ENCODE results near the gene SLC24A4. TPM values are rescaled to one million over a fixed set of nuclear protein-coding genes. Genes with fewer than 3 reads are reported as not detected.

The SLC24A4 gene
- total and polyA plus RNA-seq, 2 of the 4 experiments (the other 2 are of a cell fraction) = not detected

DNA sequence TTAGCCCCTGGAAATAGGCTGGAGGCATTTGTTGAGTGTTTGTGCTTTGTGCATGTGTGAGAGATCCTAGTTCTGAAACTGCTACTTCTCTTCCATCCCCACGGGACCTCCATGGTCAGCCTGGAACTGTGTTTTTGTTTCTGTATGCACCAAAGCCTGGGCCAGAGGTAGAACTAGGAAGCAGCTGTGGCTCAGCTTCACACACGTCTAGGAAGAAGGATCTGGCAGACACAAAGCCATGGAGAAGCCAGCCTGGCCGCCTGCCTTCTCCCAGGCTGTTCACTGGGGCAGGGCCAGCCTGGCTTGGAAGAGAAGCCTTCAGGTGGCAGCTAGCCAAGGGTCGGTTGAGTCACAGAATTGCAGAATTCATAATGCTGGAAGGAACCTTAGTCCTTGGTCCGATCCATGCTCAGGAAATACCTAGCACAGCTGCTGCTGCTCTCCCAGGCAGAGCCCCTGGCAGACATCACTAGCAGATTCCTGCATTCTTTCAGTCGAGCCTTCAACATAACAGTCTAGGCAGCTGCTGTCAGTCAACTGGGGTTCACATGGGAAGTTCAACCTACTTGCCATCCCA is 217.6 kb downstream of the SLC24A4 start (continued):
- TF ChIP-seq NFE2L2 (IDR thresholded peaks at IDR 0.05; ENCODE audit: low read depth, low read length) = no peak

DNA sequence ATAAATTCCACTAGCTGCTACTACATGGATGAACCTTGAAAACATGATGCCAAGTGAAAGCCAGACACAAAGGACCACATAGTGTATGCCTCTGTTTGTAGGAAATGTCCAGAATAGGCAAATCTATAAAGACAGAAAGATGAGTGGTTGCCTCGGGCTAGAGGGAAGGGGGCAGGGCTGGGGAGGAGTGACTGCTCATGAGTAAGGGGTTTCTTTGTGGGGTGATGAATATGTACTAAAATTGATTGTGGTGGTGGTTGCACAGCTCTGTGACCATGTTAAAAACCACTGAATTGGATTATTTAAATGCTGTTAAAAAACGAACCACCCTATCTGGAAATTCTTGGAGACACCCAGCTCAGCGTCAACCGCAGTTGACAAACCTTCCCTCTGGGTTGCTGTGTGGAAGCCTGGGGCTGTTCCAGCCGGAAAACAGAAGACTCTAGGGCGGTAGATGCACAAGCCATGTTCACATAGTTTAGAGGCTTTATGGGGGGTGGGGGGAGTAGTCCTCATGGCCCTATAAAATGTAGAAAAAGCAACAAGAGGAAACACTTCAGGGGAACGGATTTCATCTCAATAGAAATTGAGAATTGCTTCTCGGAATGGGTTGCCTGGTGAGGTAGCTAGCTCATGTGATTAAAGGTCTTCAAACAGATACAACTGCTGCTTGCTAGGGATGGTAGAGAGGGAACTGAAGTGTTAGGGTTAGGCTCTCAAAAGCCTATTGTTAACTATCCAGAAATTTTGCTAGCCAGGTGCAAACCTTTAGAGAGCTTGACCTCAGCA is 220.0 kb downstream of the SLC24A4 start:
- in situ Hi-C loops (cut with MboI; ENCODE audit: low sequenced_read_pairs) (no loop called here), dilution Hi-C loops (cut with HindIII; ENCODE audit: low sequenced_read_pairs, unreplicated experiment) (no loop called here)
- H3K9ac ChIP-seq (ENCODE audit: low read depth, low read length) = no peak overlapping the region
- TF ChIP-seq RCOR1 (IDR thresholded peaks at IDR 0.05; ENCODE audit: insufficient replicate concordance, low read length) (no peak), POLR2A (IDR thresholded peaks at IDR 0.05; ENCODE audit: low read depth, low read length) (no peak), RAD21 (IDR thresholded peaks at IDR 0.05; ENCODE audit: low read length) (no peak), MXI1 (IDR thresholded peaks at IDR 0.05; ENCODE audit: borderline replicate concordance, low read depth, low read length) (no peak), NFE2L2 (IDR thresholded peaks at IDR 0.05; ENCODE audit: low read depth, low read length) (no peak), RFX5 (IDR thresholded peaks at IDR 0.05; ENCODE audit: low read depth, low read length) (no peak), SMC3 (IDR thresholded peaks at IDR 0.05; ENCODE audit: low read depth, low read length) (no peak), BHLHE40 (IDR thresholded peaks at IDR 0.05; ENCODE audit: low read depth, low read length) (no peak), FOS (IDR thresholded peaks at IDR 0.05; ENCODE audit: low read depth, low read length) (no peak), MAFK (IDR thresholded peaks at IDR 0.05; ENCODE audit: low read depth, low read length) (no peak), CEBPB (IDR thresholded peaks at IDR 0.05; ENCODE audit: low read depth, low read length) (no peak)
- TF ChIP-seq, protein P1, sequence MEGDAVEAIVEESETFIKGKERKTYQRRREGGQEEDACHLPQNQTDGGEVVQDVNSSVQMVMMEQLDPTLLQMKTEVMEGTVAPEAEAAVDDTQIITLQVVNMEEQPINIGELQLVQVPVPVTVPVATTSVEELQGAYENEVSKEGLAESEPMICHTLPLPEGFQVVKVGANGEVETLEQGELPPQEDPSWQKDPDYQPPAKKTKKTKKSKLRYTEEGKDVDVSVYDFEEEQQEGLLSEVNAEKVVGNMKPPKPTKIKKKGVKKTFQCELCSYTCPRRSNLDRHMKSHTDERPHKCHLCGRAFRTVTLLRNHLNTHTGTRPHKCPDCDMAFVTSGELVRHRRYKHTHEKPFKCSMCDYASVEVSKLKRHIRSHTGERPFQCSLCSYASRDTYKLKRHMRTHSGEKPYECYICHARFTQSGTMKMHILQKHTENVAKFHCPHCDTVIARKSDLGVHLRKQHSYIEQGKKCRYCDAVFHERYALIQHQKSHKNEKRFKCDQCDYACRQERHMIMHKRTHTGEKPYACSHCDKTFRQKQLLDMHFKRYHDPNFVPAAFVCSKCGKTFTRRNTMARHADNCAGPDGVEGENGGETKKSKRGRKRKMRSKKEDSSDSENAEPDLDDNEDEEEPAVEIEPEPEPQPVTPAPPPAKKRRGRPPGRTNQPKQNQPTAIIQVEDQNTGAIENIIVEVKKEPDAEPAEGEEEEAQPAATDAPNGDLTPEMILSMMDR (conservative IDR thresholded peaks at IDR 0.05; ENCODE audit: low read depth, low read length) = no peak
- TF ChIP-seq, protein P2, sequence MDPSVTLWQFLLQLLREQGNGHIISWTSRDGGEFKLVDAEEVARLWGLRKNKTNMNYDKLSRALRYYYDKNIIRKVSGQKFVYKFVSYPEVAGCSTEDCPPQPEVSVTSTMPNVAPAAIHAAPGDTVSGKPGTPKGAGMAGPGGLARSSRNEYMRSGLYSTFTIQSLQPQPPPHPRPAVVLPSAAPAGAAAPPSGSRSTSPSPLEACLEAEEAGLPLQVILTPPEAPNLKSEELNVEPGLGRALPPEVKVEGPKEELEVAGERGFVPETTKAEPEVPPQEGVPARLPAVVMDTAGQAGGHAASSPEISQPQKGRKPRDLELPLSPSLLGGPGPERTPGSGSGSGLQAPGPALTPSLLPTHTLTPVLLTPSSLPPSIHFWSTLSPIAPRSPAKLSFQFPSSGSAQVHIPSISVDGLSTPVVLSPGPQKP (IDR thresholded peaks at IDR 0.05; ENCODE audit: borderline replicate concordance, low read depth, low read length) = no peak

More for the DNA sequence above, 220.0 kb downstream of the SLC24A4 start:
- Histone ChIP-seq H3K14ac (replicated peaks; ENCODE audit: low read depth, low read length) (no peak overlapping the region), H3K56ac (ENCODE audit: extremely low read depth, insufficient read depth, low read length) (no peak overlapping the region), H4K8ac (ENCODE audit: low read depth in 2 of 2, low read length in 2 of 2) (no peak overlapping the region), H3K4me2 (ENCODE audit: low read depth, low read length) (no peak overlapping the region), H3K4ac (ENCODE audit: low read depth, low read length) (no peak overlapping the region), H2AK9ac (replicated peaks; ENCODE audit: low read depth, low read length, poor library complexity) (no peak overlapping the region), H3K4me3 (ENCODE audit: insufficient read depth, low read depth, low read length) (no peak overlapping the region), H4K91ac (ENCODE audit: insufficient read depth, low read depth, low read length) (no peak overlapping the region), H4K20me1 (ENCODE audit: insufficient read depth, low read length) (peaks cover 8% of the 10 kb centered on the region), H3K27me3 (ENCODE audit: control insufficient read depth, insufficient read depth, low read length) (no peaks in the 10 kb centered on the region), H3K79me1 (ENCODE audit: low read depth in 1 of 2, low read length in 2 of 2) (peaks cover 37 to 71% of the 10 kb centered on the region in 2 experiments), H2BK20ac (ENCODE audit: low read depth, low read length) (0 out of 2 replicates have a peak overlapping the region, but pooled peaks have one; percentile 5), H3K18ac (ENCODE audit: low read depth, low read length) (no peak overlapping the region), H3K9me3 (ENCODE audit: control insufficient read depth, insufficient read depth, low read length) (no peaks in the 10 kb centered on the region), H4K5ac (ENCODE audit: low read depth, low read length) (no peak overlapping the region), H2BK15ac (ENCODE audit: low read depth, low read length) (no peak overlapping the region; the same call in 2 of the 3 replicates), H3K27ac (ENCODE audit: insufficient read depth, low read length) (no peak overlapping the region), H2AFZ (replicated peaks; ENCODE audit: low read length, poor library complexity) (no peak overlapping the region), H3K36me3 (ENCODE audit: control insufficient read depth, insufficient read depth, low read length) (no peaks in the 10 kb centered on the region), H2BK5ac (ENCODE audit: low read depth, low read length, poor library complexity, severe bottlenecking) (no peak overlapping the region), H3K9me1 (ENCODE audit: insufficient read depth, low read length) (peaks cover 24% of the 10 kb centered on the region), H2BK120ac (ENCODE audit: low read depth, low read length) (no peak overlapping the region), H3K23ac (ENCODE audit: low read depth, low read length) (no peak overlapping the region), H3K4me1 (ENCODE audit: control insufficient read depth, insufficient read depth, low read length) (peaks cover 17% of the 10 kb centered on the region), H2AK5ac (ENCODE audit: low read depth, low read length) (no peak overlapping the region)
- POLR2A ChIA-PET (ENCODE audit: unreplicated experiment) = no interaction called here
- 76% methylated on average over 5 of the region's 8 CpGs; no CpG with 5 or more reads in 1 of the 2 experiments for WGBS, 2 experiments (ENCODE audit: extremely low coverage in 2 of 2, insufficient read length in 1 of 2)
- intact Hi-C loops (cut with micrococcal nuclease) = loop anchor here (5.0 kb wide), 1 partner anchor 104 kb away; no protein-coding TSS in a partner anchor
- ATAC-seq (ENCODE audit: low read depth) = no peak
- DNase-seq = no peak
- CTCF ChIA-PET = no interaction called here
- BruUV-seq (replicated peaks) = no TSS peak

All from IMR-90 (cell line).